Activated CD8-positive, alpha-beta memory T cell treated with anti-CD3 and anti-CD28 coated beads for 36 hours (primary cell): ENCODE results near the gene PEA15. TPM values are rescaled to one million over a fixed set of nuclear protein-coding genes. Genes with fewer than 3 reads are reported as not detected.

Experiments used
- CTCF ChIA-PET: fragments of 350-600 bp; sonication (Branson Sonifier 250); formaldehyde crosslinking; loops from one replicate; lab custom pipeline; 2021; ENCODE audit warnings: antibody characterized with exemption; lab: Charles Lee
- POLR2A ChIA-PET: fragments of 350-600 bp; sonication (Branson Sonifier 250); formaldehyde crosslinking; loops from one replicate; lab custom pipeline; 2021; ENCODE audit warnings: antibody characterized with exemption; lab: Charles Lee
- total RNA-seq, 2 experiments: library from RNA; stranded (reverse); gene quantifications; one replicate each; pipeline ENCODE4 v1.2.3, GENCODE V29; 2021

The PEA15 gene
- total RNA-seq, 2 experiments from 2014 or later: 78.4 to 81.3 TPM

DNA sequence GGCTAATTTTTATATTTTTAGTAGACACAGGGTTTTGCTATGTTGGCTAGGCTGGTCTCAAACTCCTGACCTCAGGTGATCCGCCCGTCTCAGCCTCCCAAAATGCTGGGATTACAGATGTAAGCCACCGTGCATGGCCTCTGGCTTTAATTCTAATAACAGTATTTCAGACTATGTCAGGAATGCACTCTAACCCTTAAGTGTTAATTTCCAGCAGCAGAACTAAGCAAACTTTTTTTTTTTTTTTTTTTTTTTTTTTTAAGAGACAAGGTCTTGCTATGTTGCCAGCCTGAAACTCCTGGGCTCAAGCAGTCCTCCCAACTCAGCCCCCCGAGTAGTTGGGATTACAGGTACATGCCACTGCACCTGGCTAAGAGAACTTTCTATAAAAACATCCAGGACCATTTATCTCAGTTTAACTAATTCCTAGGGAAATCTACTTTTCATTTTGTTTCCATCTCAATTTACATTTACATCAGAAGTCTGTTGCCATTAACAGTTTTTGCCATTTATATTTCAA is 50.7 kb downstream of the PEA15 start:
- POLR2A ChIA-PET: no interaction called here
- CTCF ChIA-PET: interaction anchor here (1.1 to 1.6 kb wide), 3 partner anchors 15 to 155 kb away, joined by 3 read pairs; no protein-coding TSS in a partner anchor

DNA sequence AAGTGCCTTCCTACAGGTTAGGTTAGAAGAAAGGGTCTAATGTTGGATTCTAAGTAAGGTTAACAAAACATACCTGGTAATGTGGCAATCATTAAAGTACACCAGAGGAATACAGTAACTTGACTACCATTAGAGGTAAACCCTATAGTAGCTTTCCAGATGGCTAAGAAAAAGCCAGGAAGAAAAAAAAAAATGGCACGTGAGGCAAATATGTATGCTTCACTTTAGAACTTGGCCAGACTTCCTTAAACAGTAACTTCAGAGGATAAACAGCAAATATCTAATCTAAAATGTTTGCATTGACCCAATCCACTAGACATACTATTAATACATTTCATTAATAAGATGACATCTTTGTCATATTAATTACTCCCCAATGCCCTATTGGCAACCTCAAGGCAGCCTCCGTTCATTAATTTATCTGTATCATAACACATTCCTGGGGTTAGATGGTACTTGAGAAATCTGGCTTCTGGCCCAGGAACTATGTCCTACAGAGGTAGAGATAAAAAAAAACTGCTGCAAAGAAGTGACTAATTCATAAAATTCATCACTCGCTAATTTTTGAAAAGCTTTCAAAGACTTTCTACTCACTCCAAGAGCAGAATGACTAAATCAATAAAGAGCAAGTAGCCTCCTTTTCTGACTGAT is 51.3 kb downstream of the PEA15 start:
- ChIA-PET CTCF (interaction anchor here (1.1 to 1.6 kb wide), 3 partner anchors 14 to 155 kb away, joined by 3 to 5 read pairs (median 3); no protein-coding TSS in a partner anchor), POLR2A (no interaction called here)

DNA sequence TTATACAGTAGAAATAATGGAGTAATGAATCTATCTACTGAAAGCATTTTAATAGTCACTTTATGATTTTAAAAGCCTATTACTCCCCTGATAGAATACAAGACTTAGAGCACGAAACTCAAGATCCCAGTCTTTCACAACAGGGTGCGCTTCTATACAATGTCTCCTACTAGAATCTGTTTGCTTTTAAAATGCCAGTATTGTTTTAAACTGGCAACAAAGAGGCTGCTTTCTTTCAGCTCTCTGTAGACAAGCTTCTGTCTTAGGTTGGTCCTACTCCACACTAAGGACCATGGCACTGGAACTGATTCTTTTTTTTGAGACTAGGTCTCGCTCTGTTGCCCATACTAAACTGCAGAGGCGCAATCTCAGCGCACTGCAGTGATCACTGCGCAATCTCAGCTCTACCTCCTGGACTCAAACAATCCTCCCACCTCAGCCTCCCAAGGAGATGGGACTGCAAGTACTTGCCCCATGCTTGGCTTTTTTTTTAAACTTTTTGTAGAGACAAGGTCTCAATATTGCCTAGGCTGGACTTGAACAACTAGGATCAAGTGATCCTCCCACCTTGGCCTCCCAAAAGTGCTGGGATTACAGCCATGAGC is 52.3 kb downstream of the PEA15 start:
- CTCF ChIA-PET: interaction anchor here (1.5 to 1.6 kb wide), 2 partner anchors 34 to 156 kb away, joined by 3 to 5 read pairs; no protein-coding TSS in a partner anchor
- POLR2A ChIA-PET: no interaction called here

DNA sequence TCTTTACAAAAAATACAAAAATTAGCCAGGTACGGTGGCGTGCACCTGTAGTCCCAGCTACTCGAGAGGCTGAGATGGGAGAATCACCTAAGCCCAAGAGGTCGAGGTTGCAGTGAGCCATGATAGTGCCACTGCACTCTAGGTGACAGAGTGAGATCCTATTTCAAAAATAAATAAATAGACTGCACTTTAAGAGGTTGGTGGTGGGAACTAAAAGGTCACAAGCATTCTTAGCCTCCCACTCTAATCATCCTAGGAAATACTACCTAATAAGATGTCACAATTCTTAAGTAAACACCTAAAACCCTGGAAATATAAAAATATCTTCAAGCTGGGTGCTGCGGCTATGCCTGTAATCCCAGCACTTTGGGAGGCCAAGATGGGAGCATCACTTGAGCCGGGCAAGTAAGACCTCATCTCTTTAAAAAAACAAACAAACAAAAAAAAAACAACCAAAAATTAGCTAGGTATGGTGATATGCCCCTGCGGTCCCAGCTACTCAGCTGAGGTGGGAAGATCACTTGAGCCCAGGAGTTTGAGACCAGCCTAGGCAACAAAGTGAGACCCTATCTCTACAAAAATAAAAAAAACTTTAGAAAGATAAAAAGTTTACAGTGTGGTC is 53.1 kb downstream of the PEA15 start:
- ChIA-PET CTCF (no interaction called here), POLR2A (no interaction called here)

DNA sequence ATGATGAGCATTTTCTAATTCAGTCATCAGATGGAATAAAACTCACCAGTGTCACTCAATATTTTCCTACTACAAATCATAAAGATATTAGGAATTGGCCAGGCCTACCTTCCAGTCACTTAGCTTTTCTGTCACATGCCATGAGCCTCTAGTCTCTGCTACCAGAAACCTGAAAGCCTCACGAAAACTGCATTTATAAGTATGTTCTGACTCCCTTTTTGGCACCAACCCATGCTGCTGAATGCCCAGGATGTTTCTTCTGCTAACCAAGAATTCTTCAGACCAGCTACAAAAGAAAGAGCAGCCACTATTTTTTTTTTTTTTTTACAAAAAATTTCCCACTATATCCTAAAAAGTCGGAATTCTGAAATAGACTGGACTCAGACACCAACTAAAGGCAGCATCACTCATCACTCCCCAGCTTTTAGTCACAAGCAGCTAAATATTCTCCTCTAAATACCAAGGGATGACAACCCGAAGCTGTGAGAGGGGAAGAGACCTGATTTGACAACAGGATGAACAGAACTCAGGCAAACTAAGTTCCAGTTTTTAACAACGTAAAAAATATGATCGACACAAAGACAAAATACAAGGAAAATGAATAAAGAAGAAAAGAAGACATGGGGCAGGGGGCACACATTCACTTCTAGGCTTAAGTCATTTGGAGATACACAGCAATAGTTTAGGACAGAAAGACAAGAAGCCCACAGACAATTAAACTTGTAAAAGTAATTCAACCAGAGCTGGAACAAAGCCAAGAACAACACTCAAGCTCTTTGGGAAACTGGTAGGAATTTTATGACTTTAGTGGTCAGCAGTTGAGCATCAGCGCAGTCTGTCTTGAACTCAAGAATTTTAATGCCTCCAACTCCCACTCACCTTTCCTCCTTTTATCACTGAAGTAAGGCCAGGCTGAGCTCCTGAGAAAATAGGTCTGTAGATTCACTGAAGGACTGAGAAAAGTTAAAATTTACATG is 55.5 kb downstream of the PEA15 start:
- ChIA-PET CTCF (interaction anchor here (0.7 to 4.2 kb wide), 6 partner anchors 9 to 47 kb away, joined by 3 to 18 read pairs (median 3); partner anchors contain the start of gene PEX19), POLR2A (interaction anchor here (0.6 to 0.7 kb wide), 2 partner anchors 12 to 72 kb away, joined by 3 to 6 read pairs; no protein-coding TSS in a partner anchor)

DNA sequence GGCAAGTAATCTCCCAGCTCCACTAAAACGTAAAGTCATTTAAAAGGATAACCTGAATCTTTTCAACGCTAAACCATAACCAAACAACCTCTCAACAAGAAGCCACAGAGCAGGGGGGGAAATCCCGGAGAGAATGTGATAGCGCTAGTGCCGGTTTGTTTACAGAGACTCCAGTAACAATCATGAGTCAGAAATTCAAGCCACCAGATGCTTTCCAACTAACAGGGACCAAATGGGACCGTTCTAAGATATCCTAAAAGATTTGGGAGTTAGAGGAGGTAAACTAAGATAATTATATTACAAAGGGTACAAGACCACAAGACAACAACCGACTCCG is 56.3 kb downstream of the PEA15 start:
- ChIA-PET CTCF (interaction anchor here (1.2 to 4.2 kb wide), 4 partner anchors 10 to 68 kb away, joined by 3 to 18 read pairs (median 4); partner anchors contain the start of gene PEX19), POLR2A (interaction anchor here (0.6 to 1.2 kb wide), 3 partner anchors 20 to 789 kb away, joined by 3 to 6 read pairs (median 4); partner anchors contain the start of gene IGSF8)

DNA sequence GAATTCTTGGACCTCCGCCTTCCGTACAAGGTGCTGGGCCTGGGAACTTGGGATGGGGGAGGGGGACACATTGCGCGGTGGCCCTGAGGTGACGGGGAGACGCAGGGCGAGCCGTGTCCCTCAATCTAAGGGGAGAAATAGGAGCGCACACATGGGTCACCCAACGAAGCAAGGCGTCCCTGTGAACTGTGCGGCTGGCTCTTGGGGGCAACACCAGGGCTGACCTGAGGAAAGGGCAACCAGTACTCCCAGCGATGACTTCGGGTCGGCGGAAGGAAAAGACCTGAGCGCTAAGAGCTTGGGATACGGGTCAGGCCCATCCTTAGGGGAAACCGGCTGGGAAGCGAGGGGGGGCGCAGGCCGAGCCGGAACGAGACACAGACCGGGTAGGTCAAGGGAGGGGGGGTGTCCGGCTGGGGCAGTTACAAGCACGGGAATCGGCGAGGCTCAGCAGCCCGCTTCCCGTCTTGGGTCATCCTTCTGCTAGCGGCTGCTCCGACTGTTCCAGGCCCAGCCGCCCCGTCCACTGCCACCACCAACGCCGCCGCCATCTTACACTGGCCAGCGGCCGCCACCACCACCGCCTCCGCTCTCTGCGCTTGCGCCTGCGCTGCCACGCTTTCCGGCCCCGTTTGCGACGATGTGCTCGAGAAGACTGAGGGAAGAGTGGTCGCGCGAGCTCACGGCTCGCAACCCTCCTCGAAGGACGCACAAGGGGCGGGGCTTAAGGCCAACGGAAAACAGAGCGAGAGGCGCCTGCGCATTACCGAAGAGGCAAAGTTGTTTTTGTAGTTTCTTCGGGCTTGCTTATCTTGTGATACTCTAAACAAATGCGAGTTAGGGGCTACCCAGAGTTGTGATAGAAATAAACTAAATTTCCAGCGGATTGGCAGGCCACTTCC is 57.0 kb downstream of the PEA15 start, which contains the start of gene DCAF8:
TSS of gene DCAF8 (minus strand) at position 657 of the 902 bp plus-strand sequence. CDS start 18,541 bp downstream, outside the sequence.
- CTCF ChIA-PET: interaction anchor here (0.9 to 4.2 kb wide), 9 partner anchors 8 to 279 kb away, joined by 3 to 18 read pairs (median 4); partner anchors contain the start of gene PEX19

DNA sequence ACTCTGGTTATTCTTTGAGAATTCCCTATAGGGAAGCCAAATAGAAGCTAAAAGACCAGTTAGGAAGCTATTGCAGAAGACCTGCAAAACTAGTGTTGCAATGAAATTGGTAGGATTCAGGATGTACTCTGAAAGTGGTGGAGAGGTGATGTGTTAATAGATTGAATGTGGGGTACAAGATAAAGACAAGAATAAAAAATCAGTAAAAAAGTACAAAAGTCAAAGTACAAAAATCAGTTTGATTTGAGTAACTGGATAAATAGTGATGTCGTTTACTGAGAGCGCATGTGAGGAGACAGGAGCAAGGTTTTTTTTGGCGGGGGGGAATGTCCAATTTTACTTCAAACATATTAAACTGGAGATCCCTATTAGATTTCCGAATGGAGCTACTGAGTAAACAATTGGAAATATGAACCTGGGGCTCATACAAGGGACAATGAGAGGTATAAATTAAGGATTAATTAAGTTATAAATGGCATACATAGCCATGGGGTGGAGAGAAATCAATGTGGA is 59.7 kb downstream of the PEA15 start:
- POLR2A ChIA-PET: no interaction called here

More for the DNA sequence above, 57.0 kb downstream of the PEA15 start, which contains the start of gene DCAF8:
- POLR2A ChIA-PET: interaction anchor here (0.5 to 1.5 kb wide), 8 partner anchors 10 to 788 kb away, joined by 3 to 6 read pairs (median 4); partner anchors contain the start of genes COPA, IGSF8 and NCSTN

More for the DNA sequence above, 59.7 kb downstream of the PEA15 start:
- CTCF ChIA-PET: interaction anchor here (1.9 to 2.8 kb wide), 2 partner anchors 13 to 20 kb away, joined by 5 to 7 read pairs; partner anchors contain the start of gene PEX19

Other genes starting within 250 kb of the PEA15 start
- 1 to 10 TPM; 6.2 to 6.5 TPM for gene PIGM, start 173.4 kb upstream of the PEA15 start, total RNA-seq
- gene KCNJ10, start 135.2 kb upstream of the PEA15 start, total RNA-seq: not detected
- gene KCNJ9, start 123.8 kb upstream of the PEA15 start, total RNA-seq: not detected
- gene IGSF8, start 106.8 kb upstream of the PEA15 start, total RNA-seq: 10 to 100 TPM; 43.8 to 45.7 TPM
- not detected for gene ATP1A2, start 89.6 kb upstream of the PEA15 start, total RNA-seq
- gene ATP1A4, start 53.8 kb upstream of the PEA15 start, total RNA-seq: not detected
- not detected for gene CASQ1, start 14.8 kb upstream of the PEA15 start, total RNA-seq
- 10 to 100 TPM; 96.7 to 99.1 TPM for gene DCAF8, start 57.2 kb downstream of the PEA15 start, total RNA-seq
- 10 to 100 TPM; 57.0 to 58.1 TPM for gene PEX19, start 79.7 kb downstream of the PEA15 start, total RNA-seq
- gene COPA, start 137.9 kb downstream of the PEA15 start, total RNA-seq: 100 to 1,000 TPM; 127 to 130 TPM
- 10 to 100 TPM; 58.0 to 58.4 TPM for gene NCSTN, start 138.0 kb downstream of the PEA15 start, total RNA-seq
- under 1 TPM; 0.46 to 0.59 TPM for gene NHLH1, start 161.7 kb downstream of the PEA15 start, total RNA-seq
- gene VANGL2, start 195.2 kb downstream of the PEA15 start, total RNA-seq: under 1 TPM; 0.04 to 0.06 TPM